GM19240 (cell line): Measurements from ENCODE around the gene CDH13.

Experiments
- DNase-seq: peaks from one replicate; pipeline ENCODE4 v3.0.0; 2011; ENCODE audit warnings: low spot score; ENCODE audit not compliant: insufficient read length

CDH13 gene

GRCh38 chr16:82628088-82628423 lies 1.3 kb downstream of the CDH13 start:
- no peak for DNase-seq

- no peak for DNase-seq
Measured at GRCh38 chr16:82628711-82629110, 1.9 kb downstream of the CDH13 start.

- DNase-seq: no peak
Measured at GRCh38 chr16:82629441-82630027, 2.8 kb downstream of the CDH13 start.

- no peak for DNase-seq
Measured at GRCh38 chr16:82630219-82630618, 3.5 kb downstream of the CDH13 start.

GRCh38 chr16:82630688-82631087 lies 3.9 kb downstream of the CDH13 start:
- DNase-seq: no peak

- no peak for DNase-seq
Measured at GRCh38 chr16:82631701-82632685, 5.2 kb downstream of the CDH13 start.

- DNase-seq: no peak
Measured at GRCh38 chr16:82633964-82634600, 7.3 kb downstream of the CDH13 start.

- no peak for DNase-seq
Measured at GRCh38 chr16:82634955-82635610, 8.3 kb downstream of the CDH13 start.

GRCh38 chr16:82636485-82636884 lies 9.7 kb downstream of the CDH13 start:
- no peak for DNase-seq

GRCh38 chr16:82636958-82637357 lies 10.2 kb downstream of the CDH13 start:
- no peak for DNase-seq

GRCh38 chr16:82638095-82638798 lies 11.5 kb downstream of the CDH13 start:
- DNase-seq: no peak

- no peak for DNase-seq
Measured at GRCh38 chr16:82639263-82639662, 12.5 kb downstream of the CDH13 start.

- DNase-seq: peak; percentile 31
Measured at GRCh38 chr16:82639666-82640336, 13.0 kb downstream of the CDH13 start.

GRCh38 chr16:82641336-82641984 lies 14.7 kb downstream of the CDH13 start:
- no peak for DNase-seq

- DNase-seq: no peak
Measured at GRCh38 chr16:82643136-82643535, 16.4 kb downstream of the CDH13 start.

GRCh38 chr16:82643936-82644630 lies 17.3 kb downstream of the CDH13 start:
- DNase-seq: no peak

GRCh38 chr16:82646504-82646903 lies 19.7 kb downstream of the CDH13 start:
- no peak for DNase-seq

- no peak for DNase-seq
Measured at GRCh38 chr16:82649766-82650165, 23.0 kb downstream of the CDH13 start.

GRCh38 chr16:82650804-82651203 lies 24.0 kb downstream of the CDH13 start:
- DNase-seq: no peak
